IMR-90 (cell line): ENCODE data around the gene C1QC.

Experiments
- CEBPB ChIP-seq: IDR thresholded peaks from 2 replicates; pipeline ENCODE4 v1.6.1; 2012; ENCODE audit warnings: low read depth, low read length, improper control_type of control experiment
- POLR2A ChIP-seq: IDR thresholded peaks from 2 replicates; pipeline ENCODE4 v1.6.1; 2012; ENCODE audit warnings: mild to moderate bottlenecking, low read depth, low read length
- RAD21 ChIP-seq: IDR thresholded peaks from 2 replicates; pipeline ENCODE4 v1.6.1; 2012; ENCODE audit warnings: low read length, improper control_type of control experiment
- RCOR1 ChIP-seq: IDR thresholded peaks from 2 replicates; pipeline ENCODE4 v1.6.1; 2012; ENCODE audit warnings: mild to moderate bottlenecking, low read length, improper control_type of control experiment; ENCODE audit not compliant: insufficient replicate concordance
- RFX5 ChIP-seq: IDR thresholded peaks from 2 replicates; pipeline ENCODE4 v1.8.0; 2012; ENCODE audit warnings: low read depth, mild to moderate bottlenecking, low read length, moderate library complexity
- SMC3 ChIP-seq: fragments of 150-350 bp; IDR thresholded peaks from 2 replicates; pipeline ENCODE4 v1.6.1; 2016; ENCODE audit warnings: low read depth, mild to moderate bottlenecking, antibody characterized with exemption, low read length, moderate library complexity
- TF ChIP-seq, protein P1 (sequence below): conservative IDR thresholded peaks from 2 replicates; pipeline ENCODE4 v1.5.1; 2012; ENCODE audit warnings: mild to moderate bottlenecking, low read depth, low read length, improper control_type of control experiment

- TF ChIP-seq, protein P1, sequence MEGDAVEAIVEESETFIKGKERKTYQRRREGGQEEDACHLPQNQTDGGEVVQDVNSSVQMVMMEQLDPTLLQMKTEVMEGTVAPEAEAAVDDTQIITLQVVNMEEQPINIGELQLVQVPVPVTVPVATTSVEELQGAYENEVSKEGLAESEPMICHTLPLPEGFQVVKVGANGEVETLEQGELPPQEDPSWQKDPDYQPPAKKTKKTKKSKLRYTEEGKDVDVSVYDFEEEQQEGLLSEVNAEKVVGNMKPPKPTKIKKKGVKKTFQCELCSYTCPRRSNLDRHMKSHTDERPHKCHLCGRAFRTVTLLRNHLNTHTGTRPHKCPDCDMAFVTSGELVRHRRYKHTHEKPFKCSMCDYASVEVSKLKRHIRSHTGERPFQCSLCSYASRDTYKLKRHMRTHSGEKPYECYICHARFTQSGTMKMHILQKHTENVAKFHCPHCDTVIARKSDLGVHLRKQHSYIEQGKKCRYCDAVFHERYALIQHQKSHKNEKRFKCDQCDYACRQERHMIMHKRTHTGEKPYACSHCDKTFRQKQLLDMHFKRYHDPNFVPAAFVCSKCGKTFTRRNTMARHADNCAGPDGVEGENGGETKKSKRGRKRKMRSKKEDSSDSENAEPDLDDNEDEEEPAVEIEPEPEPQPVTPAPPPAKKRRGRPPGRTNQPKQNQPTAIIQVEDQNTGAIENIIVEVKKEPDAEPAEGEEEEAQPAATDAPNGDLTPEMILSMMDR, result no peak
- TF ChIP-seq CEBPB, result no peak
- no peak for TF ChIP-seq RFX5
- no peak for TF ChIP-seq RCOR1
- no peak for TF ChIP-seq POLR2A
- TF ChIP-seq SMC3, result no peak
- no peak for TF ChIP-seq RAD21
These were observed 41.2 kb upstream of the C1QC start for GRCh38 chr1:22602060-22602740.
